HG02840 (cell line): ENCODE measurements around the gene GUCY1A1.

ENCODE experiments used
- ATAC-seq: cut with Tn5 transposase; IDR thresholded peaks from one replicate; pipeline ENCODE4 v1.9.1; 2021; ENCODE audit warnings: mild to moderate bottlenecking, moderate library complexity, moderate number of reproducible peaks; ENCODE audit not compliant: unreplicated experiment, low FRiP score

The GUCY1A1 gene

DNA sequence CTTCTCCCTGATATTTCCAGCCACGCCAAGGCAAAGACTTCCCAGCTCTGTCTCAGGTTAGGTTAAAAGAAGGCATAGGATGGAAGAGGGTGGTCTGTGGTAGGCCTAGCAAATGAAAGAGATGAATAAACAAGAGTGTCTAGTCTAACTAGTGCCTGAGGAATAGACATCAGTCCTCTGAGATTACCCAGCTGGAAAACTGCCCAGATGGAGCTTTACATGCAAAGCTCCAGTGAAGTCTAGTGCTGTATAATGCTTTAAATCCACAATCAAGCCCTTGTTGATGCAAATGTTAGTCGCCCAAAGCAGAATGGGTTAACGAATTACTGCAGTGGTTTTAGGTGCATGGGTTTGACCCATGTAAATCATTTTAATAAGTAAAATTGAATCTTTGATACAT, 67.4 kb downstream of the GUCY1A1 start:
- ATAC-seq = no peak

GRCh38 chr4:155734951-155735350, 68.3 kb downstream of the GUCY1A1 start:
- ATAC-seq = no peak

GRCh38 chr4:155735496-155735895, 68.8 kb downstream of the GUCY1A1 start:
- no peak for ATAC-seq

GRCh38 chr4:155738548-155738947, 71.9 kb downstream of the GUCY1A1 start:
- ATAC-seq = no peak

DNA sequence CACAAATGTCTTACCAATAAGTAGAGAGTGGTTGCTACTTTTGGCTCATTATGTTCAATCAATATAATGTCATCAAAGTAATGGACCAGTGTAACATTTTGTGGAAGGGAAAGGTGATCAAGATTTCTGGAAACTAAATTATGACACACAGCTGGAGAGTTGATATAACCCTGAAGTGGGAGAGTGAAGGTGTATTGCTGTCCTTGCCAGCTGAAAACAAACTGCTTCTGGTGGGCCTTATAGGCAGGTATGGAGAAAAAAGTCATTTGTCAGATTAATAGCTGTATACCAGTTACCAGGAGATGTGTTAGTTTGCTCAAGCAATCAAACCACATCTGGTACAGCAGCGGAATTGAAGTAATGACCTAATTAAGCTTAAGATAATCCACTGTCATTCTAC, 74.9 kb downstream of the GUCY1A1 start:
- ATAC-seq = no peak

GRCh38 chr4:155742310-155743015, 75.8 kb downstream of the GUCY1A1 start:
- no peak for ATAC-seq

- ATAC-seq = no peak
Measured at GRCh38 chr4:155745984-155746383, 79.3 kb downstream of the GUCY1A1 start.

- ATAC-seq = no peak
Measured at GRCh38 chr4:155748039-155748438, 81.4 kb downstream of the GUCY1A1 start.

- no peak for ATAC-seq
Measured at GRCh38 chr4:155749041-155749440, 82.4 kb downstream of the GUCY1A1 start.

GRCh38 chr4:155751569-155751968, 84.9 kb downstream of the GUCY1A1 start:
- no peak for ATAC-seq

DNA sequence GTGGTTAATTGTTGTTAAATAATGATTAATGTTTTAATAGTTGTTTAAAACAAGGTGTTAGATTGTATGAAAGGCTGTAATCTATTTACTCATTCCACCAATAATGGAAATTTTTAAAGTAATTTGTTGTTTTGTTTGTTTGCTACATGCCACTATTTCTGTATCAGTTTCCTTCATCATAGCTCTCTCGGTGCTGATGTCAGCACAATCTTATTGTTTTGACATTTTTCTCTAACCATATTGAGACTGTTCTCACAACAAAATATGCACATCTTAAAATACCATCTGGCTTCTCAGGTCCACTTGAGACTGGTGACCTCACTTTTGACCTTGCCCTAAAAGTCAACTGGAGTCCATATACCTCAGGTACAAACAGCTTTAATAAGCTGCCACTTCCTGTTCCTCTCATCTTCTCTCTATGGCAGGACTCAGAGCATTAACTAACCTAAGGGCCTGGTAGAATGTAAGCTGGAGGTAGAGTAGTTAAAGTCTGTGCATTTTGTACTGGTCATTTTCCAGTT, 91.2 kb downstream of the GUCY1A1 start:
- ATAC-seq = no peak

GRCh38 chr4:155758481-155759371, 92.1 kb downstream of the GUCY1A1 start, which contains the start of gene GUCY1B1:
Gene GUCY1B1, plus strand, starts transcription at chr4:155759021. Its CDS starts 120 bp downstream, at chr4:155759141.
- ATAC-seq = peak; percentile 94

GRCh38 chr4:155759372-155760252, 93.0 kb downstream of the GUCY1A1 start:
- ATAC-seq = peak; percentile 21

DNA sequence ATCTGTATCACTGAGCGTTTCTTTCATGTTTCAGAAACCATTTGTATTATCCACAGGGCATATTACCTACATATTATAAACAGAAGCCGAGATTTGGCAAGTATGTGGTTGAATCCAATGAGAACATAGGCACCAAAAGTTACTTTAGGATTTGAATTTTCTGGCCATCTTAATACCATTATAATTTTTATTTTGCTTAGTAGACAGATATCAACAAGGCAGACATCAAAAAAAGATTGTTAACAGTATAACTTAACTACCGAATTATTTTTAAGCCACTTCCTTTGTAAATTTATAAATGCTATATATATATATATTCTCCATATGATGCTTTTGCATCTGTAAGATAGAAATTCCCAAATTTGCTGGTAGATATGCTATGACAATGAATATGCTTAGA, 94.4 kb downstream of the GUCY1A1 start:
- ATAC-seq = no peak

DNA sequence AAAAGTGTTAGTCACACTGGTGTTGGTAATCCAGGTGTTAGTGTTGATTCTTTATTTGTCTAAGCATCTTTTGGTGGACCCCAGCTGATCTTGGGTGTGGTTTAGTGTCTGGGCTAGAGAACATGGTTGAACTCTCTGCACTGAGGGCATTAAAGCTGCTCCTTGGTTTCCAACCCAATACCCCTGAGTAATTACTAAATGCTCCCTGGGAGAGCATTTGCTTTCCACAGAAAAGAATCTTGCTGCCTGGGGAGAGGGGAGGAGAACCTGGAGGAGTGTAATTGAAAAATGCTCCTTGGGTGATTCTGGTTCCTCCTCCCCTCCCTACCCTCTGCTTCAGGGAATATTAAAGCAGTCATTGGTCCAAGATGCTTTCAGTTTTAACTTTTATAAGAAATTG, 95.3 kb downstream of the GUCY1A1 start:
- ATAC-seq = no peak

DNA sequence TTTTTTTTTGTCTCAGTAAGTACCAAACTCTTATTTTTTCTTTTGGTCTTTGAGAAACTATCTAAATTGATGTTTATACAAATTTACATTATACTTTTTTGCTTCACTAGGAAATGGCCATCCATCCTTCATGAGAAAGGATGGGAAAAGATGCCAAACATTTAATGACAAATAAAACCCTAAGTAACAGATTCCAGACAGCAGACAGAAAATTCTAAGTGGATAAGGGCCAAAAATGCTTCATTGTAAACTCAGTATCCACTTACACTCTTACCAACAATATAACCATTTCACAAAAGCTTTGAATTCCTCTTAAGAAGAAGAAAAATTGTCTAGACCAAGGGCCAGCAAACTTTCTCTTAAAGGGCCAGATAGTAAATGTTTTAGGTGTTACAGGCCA, 95.7 kb downstream of the GUCY1A1 start:
- ATAC-seq = no peak

DNA sequence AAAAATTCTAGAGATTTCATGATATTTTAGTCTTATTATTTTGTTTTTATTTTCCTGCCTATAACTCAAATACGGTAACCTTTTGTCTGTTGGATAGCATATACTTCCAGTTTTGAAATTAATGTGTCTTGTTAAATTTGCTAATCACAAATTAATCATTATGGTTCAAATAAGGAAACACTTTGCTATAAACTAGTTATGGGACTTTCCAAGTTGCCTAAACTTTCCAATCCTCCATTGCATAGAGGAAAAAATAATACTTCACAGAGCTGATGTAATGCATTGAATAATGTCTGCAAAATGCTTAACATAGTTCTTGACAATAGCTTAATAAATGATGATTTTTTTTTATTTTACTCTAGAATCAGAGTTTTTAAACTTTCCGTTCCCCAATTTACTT, 96.9 kb downstream of the GUCY1A1 start:
- ATAC-seq = no peak

GRCh38 chr4:155765149-155765548, 98.5 kb downstream of the GUCY1A1 start:
- no peak for ATAC-seq

GRCh38 chr4:155766622-155767021, 100.0 kb downstream of the GUCY1A1 start:
- no peak for ATAC-seq

GRCh38 chr4:155768370-155768769, 101.7 kb downstream of the GUCY1A1 start:
- no peak for ATAC-seq
